Effector memory CD8-positive, alpha-beta T cell (primary cell): ENCODE results near the gene C10orf90.

Source experiments
- ATAC-seq: fragments of 150-1000 bp; cut with Tn5 transposase; replicated peaks from 2 replicates; pipeline ENCODE4 v1.10.0; 2021; ENCODE audit warnings: mild to moderate bottlenecking, moderate library complexity
- DNase-seq, 3 experiments: peaks; one replicate each; pipeline ENCODE4 v3.0.0; 2021
- H3K27ac Mint-ChIP-seq, 2 donors: one replicate each; pipeline ENCODE4 v1.8.0; 2022; ENCODE audit warnings: mild to moderate bottlenecking in 2 of 2, mixed read lengths in 2 of 2, moderate library complexity in 2 of 2
- H3K27me3 Mint-ChIP-seq, 2 donors: one replicate each; pipeline ENCODE4 v1.8.0; 2022; ENCODE audit warnings: mixed read lengths in 2 of 2
- H3K36me3 Mint-ChIP-seq: one replicate; pipeline ENCODE4 v1.8.0; 2022; ENCODE audit warnings: mild to moderate bottlenecking, moderate library complexity, mixed read lengths; ENCODE audit not compliant: insufficient read depth
- H3K4me1 Mint-ChIP-seq, 2 donors: one replicate each; pipeline ENCODE4 v1.8.0; 2022; ENCODE audit warnings: low read depth in 2 of 2, mixed read lengths in 2 of 2
- H3K4me3 Mint-ChIP-seq, 2 donors: one replicate each; pipeline ENCODE4 v1.8.0; 2022; ENCODE audit warnings: mild to moderate bottlenecking in 2 of 2, mixed read lengths in 2 of 2, moderate library complexity in 2 of 2
- H3K9me3 Mint-ChIP-seq, 2 donors: one replicate each; pipeline ENCODE4 v1.8.0; 2022; ENCODE audit warnings: mixed read lengths in 2 of 2

C10orf90 gene

GRCh38 chr10:126504761-126505112 lies 165.8 kb downstream of the C10orf90 start:
- DNase-seq (no peak), ATAC-seq (no peak)
- Mint-ChIP-seq H3K9me3 (peaks cover 0 to 2% of the 10 kb centered on the region in 2 donors), H3K4me3 (no peak overlapping the region), H3K4me1 (peaks cover 0 to 4% of the 10 kb centered on the region in 2 donors), H3K36me3 (peaks cover 3% of the 10 kb centered on the region), H3K27ac (no peak overlapping the region), H3K27me3 (no peaks in the 10 kb centered on the region)

DNA sequence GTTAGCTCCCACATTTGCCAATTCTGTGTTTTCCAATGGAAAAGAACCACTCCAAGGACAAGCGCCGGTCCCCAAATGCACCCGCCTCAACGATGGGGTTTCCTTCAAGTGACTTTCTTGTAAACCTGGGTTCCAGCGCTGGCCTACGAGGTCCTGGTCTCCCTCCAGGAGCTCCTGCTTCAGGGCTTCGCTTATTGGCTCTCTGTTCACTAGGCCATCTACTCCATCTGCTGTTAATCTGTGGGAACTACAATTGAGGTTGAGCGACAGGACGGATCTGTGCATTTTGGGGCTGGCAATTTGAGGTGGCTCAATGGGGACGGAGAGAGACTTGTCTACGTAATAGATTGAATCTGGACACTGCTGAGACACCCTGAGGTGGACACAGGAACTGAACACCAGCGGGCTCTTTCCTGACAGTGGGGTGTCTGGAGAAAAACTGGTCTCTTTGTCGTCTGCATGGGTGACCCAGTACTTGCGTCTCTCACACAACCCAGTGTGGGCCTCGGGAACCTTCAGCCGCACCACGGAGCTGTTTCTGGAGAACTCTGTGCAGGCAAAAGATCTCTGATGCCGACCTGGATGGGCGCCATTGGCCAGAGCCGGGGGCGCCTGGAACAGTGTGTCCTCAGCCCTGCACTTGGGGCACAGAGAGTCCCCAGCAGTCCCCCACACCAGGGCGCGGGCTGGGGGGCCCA lies 166.3 kb downstream of the C10orf90 start:
- Mint-ChIP-seq H3K9me3 (peaks cover 0 to 2% of the 10 kb centered on the region in 2 donors), H3K4me1 (peaks cover 0 to 4% of the 10 kb centered on the region in 2 donors), H3K27ac (no peak overlapping the region), H3K36me3 (peaks cover 3% of the 10 kb centered on the region), H3K4me3 (no peak overlapping the region), H3K27me3 (no peaks in the 10 kb centered on the region)
- DNase-seq (peak in 2 of 3 experiments; percentile 18 to 24), ATAC-seq (no peak)

DNA sequence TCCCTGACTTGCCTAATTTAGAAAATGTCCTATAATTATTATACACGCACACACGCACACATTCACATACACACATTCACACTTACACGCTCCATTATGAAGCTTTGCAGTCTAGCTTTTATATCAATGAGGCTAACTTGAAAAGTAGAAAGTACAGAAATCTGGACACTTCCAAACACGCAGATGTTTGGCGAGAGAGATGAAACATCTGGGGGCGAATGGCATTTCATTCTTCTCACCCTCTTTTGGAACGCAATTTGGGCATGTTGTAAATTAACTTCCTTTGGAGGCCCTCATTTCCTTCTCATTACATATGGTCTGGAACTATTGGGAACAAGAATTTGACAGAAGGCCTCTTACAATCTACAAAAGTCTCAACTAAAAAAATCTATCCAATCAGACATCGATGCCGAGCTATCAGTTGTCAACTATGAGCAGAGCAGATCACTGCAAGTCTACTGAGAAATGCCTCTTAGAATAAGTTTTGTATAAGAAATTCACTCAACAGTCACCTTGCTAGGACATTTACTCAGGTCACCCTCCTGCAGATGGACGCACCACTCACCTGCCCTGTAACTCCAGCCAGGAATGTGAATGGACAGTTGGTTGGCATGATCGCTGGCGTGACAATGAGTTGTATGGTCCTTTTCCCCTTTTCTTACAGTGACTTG lies 167.0 kb downstream of the C10orf90 start:
- H3K36me3 Mint-ChIP-seq = peaks cover 3% of the 10 kb centered on the region
- H3K4me3 Mint-ChIP-seq = no peak overlapping the region
- DNase-seq (no peak), ATAC-seq (no peak)
- no peak overlapping the region for H3K27ac Mint-ChIP-seq
- peaks cover 0 to 2% of the 10 kb centered on the region in 2 donors for H3K9me3 Mint-ChIP-seq
- no peaks in the 10 kb centered on the region for H3K27me3 Mint-ChIP-seq
- H3K4me1 Mint-ChIP-seq = peaks cover 0 to 4% of the 10 kb centered on the region in 2 donors

- no peak overlapping the region for H3K27ac Mint-ChIP-seq
- H3K36me3 Mint-ChIP-seq = peaks cover 5% of the 10 kb centered on the region
Measured at GRCh38 chr10:126502441-126502840, 168.1 kb downstream of the C10orf90 start.

DNA sequence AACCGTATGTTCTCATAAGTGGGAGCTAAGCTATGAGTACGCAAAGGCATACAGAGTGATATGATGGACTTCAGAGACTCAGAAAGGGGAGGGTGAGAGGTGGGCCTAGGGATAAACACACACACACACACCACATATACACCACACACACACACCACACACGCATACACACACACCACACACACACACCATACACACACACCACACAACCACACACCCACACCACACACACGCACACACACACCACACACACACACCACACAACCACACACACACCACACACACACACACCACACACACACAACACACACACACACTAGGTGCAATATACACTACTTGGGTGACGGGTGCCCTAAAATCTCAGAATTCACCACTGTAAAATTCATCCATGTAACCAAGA lies 168.7 kb downstream of the C10orf90 start:
- Mint-ChIP-seq H3K9me3 (peaks cover 0 to 6% of the 10 kb centered on the region in 2 donors), H3K27ac (no peak overlapping the region), H3K4me3 (no peak overlapping the region), H3K36me3 (peaks cover 4% of the 10 kb centered on the region), H3K4me1 (peaks cover 0 to 10% of the 10 kb centered on the region in 2 donors), H3K27me3 (no peaks in the 10 kb centered on the region)
- DNase-seq (no peak), ATAC-seq (no peak)

More at GRCh38 chr10:126502441-126502840, 168.1 kb downstream of the C10orf90 start:
- H3K27me3 Mint-ChIP-seq = no peaks in the 10 kb centered on the region
- H3K4me1 Mint-ChIP-seq = peaks cover 0 to 4% of the 10 kb centered on the region in 2 donors
- H3K4me3 Mint-ChIP-seq = no peak overlapping the region
- DNase-seq (no peak), ATAC-seq (no peak)
- H3K9me3 Mint-ChIP-seq = no peaks in the 10 kb centered on the region

DNA sequence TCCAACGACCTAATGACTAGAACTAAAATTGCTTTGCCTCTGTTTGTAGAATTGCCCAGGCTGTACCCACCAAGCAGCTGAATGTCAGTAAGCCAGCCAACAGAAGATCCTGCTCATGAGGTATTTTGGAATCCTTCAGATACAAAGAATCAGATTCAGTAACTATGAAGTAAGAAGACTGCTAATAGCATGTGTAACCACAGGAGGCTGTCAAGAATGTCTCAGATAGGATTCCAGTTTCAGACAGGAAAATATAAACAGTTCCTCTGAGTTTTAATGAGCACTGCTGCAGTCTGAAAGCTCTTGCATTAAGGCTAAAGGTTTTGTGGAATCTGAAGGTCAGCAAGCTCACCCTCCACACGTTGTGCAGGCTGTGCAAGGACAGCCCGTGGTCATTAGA lies 169.6 kb downstream of the C10orf90 start:
- Mint-ChIP-seq H3K27me3 (no peaks in the 10 kb centered on the region), H3K4me3 (no peak overlapping the region), H3K36me3 (peaks cover 4% of the 10 kb centered on the region), H3K27ac (no peak overlapping the region), H3K9me3 (peaks cover 0 to 7% of the 10 kb centered on the region in 2 donors), H3K4me1 (peaks cover 0 to 11% of the 10 kb centered on the region in 2 donors)
- DNase-seq (no peak), ATAC-seq (no peak)

GRCh38 chr10:126500185-126500584 lies 170.3 kb downstream of the C10orf90 start:
- no peak overlapping the region for H3K27ac Mint-ChIP-seq
- peaks cover 0 to 7% of the 10 kb centered on the region in 2 donors for H3K9me3 Mint-ChIP-seq
- H3K4me1 Mint-ChIP-seq = peaks cover 0 to 11% of the 10 kb centered on the region in 2 donors
- DNase-seq (no peak), ATAC-seq (no peak)
- H3K36me3 Mint-ChIP-seq = peaks cover 4% of the 10 kb centered on the region
- H3K27me3 Mint-ChIP-seq = no peaks in the 10 kb centered on the region
- H3K4me3 Mint-ChIP-seq = no peak overlapping the region

- Mint-ChIP-seq H3K4me3 (no peak overlapping the region), H3K4me1 (peaks cover 0 to 11% of the 10 kb centered on the region in 2 donors), H3K27ac (no peak overlapping the region), H3K27me3 (no peaks in the 10 kb centered on the region), H3K9me3 (peaks cover 0 to 7% of the 10 kb centered on the region in 2 donors), H3K36me3 (peaks cover 4% of the 10 kb centered on the region)
- no peak for ATAC-seq
- DNase-seq = no peak
Measured at GRCh38 chr10:126499744-126500143, 170.7 kb downstream of the C10orf90 start.

- peaks cover 0 to 7% of the 10 kb centered on the region in 2 donors for H3K4me1 Mint-ChIP-seq
- H3K27ac Mint-ChIP-seq = peak overlapping the region in 1 of 2 donors; percentile 93
- H3K27me3 Mint-ChIP-seq = no peaks in the 10 kb centered on the region
- peaks cover 4% of the 10 kb centered on the region for H3K36me3 Mint-ChIP-seq
- DNase-seq = no peak
- peaks cover 0 to 7% of the 10 kb centered on the region in 2 donors for H3K9me3 Mint-ChIP-seq
- no peak overlapping the region for H3K4me3 Mint-ChIP-seq
- no peak for ATAC-seq
Measured at GRCh38 chr10:126497672-126498071, 172.8 kb downstream of the C10orf90 start.

DNA sequence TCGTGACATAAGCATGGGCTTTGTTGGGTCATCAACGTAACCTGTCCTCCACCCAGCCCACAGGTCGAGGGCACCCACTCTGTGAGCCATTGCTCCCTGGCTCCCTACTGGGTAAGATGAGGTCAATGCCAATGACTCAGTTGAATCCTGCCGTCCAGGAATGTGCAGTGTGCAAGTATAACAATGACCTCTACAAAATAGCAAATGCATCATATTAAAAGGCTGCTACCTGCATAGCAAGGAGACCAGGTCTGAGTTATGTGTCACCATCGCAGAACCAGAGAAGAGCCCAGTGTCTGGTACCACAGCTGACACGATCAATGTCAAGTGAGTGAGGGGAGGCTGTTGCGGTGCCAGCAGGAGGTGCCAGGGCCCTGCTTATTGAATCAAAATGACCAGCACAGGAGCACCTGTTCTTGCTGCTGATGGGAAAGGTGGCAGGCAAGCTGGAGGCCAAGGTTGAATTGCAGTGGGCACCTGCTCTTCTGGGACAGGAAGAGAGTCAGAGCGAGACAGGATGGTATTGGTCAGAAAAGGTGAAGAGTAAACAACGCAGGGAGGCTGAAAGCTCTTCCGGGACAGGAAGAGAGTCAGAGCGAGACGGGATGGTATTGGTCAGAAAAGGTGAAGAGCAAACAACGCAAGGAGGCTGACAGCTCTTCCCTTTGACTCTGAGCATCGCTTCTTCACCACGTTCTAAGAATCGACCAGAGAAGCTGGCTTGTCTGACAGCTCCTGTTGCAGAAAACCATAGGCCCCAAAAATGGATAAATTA lies 173.5 kb downstream of the C10orf90 start:
- peaks cover 4% of the 10 kb centered on the region for H3K36me3 Mint-ChIP-seq

GRCh38 chr10:126491476-126491875 lies 179.0 kb downstream of the C10orf90 start:
- ATAC-seq = no peak
- no peaks in the 10 kb centered on the region for H3K4me1 Mint-ChIP-seq
- no peak overlapping the region for H3K4me3 Mint-ChIP-seq
- H3K27ac Mint-ChIP-seq = no peak overlapping the region
- DNase-seq = no peak
- H3K36me3 Mint-ChIP-seq = no peaks in the 10 kb centered on the region
- H3K9me3 Mint-ChIP-seq = peaks cover 0 to 2% of the 10 kb centered on the region in 2 donors
- no peaks in the 10 kb centered on the region for H3K27me3 Mint-ChIP-seq

More for the DNA sequence above, 173.5 kb downstream of the C10orf90 start:
- Mint-ChIP-seq H3K4me3 (peak overlapping the region in 1 of 2 donors; percentile 42), H3K27me3 (no peaks in the 10 kb centered on the region), H3K9me3 (peaks cover 0 to 7% of the 10 kb centered on the region in 2 donors), H3K27ac (peak overlapping the region in 1 of 2 donors; percentile 93), H3K4me1 (peaks cover 0 to 7% of the 10 kb centered on the region in 2 donors)
- ATAC-seq (peak; percentile 91), DNase-seq (no peak)

DNA sequence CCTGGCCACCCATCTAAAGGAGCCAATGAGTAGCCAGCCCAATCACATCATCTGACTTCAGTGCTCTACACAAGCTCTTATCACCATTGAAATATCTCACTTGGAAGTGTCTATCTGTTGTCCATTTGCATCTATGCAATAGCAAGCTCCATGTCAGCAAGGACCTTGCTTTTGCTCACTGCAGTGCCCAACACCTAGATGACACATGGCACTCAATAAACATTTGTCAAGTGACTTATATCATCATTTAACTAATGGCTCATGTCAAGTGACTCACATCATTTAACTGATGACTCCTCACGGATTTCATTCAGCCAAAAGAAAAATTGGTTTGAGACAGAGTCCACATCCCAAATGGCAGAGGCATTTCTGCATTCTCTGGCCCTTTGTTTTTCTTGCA lies 189.3 kb downstream of the C10orf90 start:
- no peak overlapping the region for H3K4me3 Mint-ChIP-seq
- H3K4me1 Mint-ChIP-seq = peaks cover 0 to 10% of the 10 kb centered on the region in 2 donors
- H3K9me3 Mint-ChIP-seq = peaks cover 6 to 11% of the 10 kb centered on the region in 2 donors
- DNase-seq (no peak), ATAC-seq (no peak)
- H3K27ac Mint-ChIP-seq = peak overlapping the region in 1 of 2 donors; percentile 35
- no peaks in the 10 kb centered on the region for H3K36me3 Mint-ChIP-seq
- no peaks in the 10 kb centered on the region for H3K27me3 Mint-ChIP-seq

DNA sequence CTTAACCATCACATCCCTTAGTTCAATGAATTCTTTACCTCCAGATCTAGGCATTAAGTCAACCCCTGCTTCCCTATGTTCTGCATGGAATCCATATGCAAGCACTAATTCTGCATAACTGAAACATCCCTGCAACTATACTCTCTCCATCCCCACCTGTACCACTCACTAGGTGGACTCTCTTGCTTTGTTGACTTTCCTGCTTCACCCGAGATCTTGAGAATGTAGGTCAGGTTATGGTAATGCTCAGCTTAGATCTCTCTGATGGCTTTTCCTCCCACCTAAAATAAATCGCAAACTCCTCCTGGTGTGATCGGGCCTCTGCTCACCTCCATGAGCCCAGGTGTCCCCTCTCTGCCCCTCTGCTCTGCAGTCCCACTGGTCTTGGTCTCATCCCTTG lies 189.8 kb downstream of the C10orf90 start:
- no peak for DNase-seq
- Mint-ChIP-seq H3K4me3 (no peak overlapping the region), H3K27ac (peak overlapping the region in 1 of 2 donors; percentile 35), H3K9me3 (peaks cover 6 to 11% of the 10 kb centered on the region in 2 donors), H3K4me1 (peaks cover 0 to 10% of the 10 kb centered on the region in 2 donors), H3K36me3 (no peaks in the 10 kb centered on the region), H3K27me3 (no peaks in the 10 kb centered on the region)
- peak; percentile 54 for ATAC-seq
